Astrocyte of the cerebellum (primary cell): Measurements from ENCODE around the gene BBIP1.

Experiments used
- DNase-seq: peaks from one replicate; pipeline ENCODE4 v3.0.0-alpha.2; 2011; ENCODE audit warnings: low read depth
- H3K4me3 ChIP-seq: 2 replicates; pipeline ENCODE4 v1.5.1; 2011; ENCODE audit warnings: mild to moderate bottlenecking, low read depth, low read length, moderate library complexity
- in situ Hi-C: cut with HindIII; loops from 2 replicates; pipeline ENCODE4 v1.10.0; 2017; ENCODE audit warnings: low sequenced_read_pairs
- TF ChIP-seq, protein P1 (sequence below): IDR thresholded peaks from 2 replicates; pipeline ENCODE4 v1.5.1; 2012; ENCODE audit warnings: low read length, low read depth, moderate library complexity, mild to moderate bottlenecking; ENCODE audit errors: missing control alignments

The BBIP1 gene, protein sequence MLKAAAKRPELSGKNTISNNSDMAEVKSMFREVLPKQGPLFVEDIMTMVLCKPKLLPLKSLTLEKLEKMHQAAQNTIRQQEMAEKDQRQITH

DNA sequence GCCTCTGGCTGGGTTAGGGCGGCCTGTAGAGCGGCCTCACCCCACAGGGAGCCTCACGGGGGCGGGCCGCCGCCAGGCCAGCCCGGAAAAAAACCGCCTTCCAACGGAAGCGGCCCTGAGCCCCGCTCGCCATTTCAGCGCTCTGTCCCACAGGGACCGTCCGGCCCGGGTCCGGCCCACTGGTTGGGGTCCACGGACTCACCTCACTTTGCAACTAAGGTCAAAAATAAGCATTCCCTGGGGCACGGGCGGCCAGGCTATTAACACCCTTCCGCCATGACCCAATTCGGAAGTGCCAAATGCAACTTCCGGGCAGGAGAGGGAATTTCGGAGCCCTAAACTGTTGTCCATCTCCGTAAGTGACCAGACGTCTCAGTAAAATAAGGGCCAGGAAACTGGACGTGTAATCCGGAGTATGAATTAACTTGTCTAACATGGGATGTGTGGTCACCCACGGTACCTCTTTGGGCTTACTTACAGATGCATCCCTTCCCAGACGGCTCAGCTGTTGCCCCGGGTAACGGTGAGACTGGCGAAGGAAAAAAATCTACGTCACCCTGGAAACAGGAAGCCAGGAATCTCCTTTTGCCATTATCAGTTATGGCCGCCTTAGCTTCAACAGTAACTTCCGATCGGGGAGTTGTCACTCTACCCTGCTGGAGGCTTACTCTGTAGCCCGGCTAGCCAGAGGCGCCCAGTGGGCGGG, at the start of gene BBIP1:
TSS of gene BBIP1 (minus strand) at position 538 of the 706 bp plus-strand sequence. CDS start 1,023 bp downstream, outside the sequence.
- peak within 1 kb of the TSS; percentile 69 for H3K4me3 ChIP-seq
- TF ChIP-seq, protein P1, sequence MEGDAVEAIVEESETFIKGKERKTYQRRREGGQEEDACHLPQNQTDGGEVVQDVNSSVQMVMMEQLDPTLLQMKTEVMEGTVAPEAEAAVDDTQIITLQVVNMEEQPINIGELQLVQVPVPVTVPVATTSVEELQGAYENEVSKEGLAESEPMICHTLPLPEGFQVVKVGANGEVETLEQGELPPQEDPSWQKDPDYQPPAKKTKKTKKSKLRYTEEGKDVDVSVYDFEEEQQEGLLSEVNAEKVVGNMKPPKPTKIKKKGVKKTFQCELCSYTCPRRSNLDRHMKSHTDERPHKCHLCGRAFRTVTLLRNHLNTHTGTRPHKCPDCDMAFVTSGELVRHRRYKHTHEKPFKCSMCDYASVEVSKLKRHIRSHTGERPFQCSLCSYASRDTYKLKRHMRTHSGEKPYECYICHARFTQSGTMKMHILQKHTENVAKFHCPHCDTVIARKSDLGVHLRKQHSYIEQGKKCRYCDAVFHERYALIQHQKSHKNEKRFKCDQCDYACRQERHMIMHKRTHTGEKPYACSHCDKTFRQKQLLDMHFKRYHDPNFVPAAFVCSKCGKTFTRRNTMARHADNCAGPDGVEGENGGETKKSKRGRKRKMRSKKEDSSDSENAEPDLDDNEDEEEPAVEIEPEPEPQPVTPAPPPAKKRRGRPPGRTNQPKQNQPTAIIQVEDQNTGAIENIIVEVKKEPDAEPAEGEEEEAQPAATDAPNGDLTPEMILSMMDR = no peak
- peak; percentile 100 for DNase-seq
- in situ Hi-C loops = no loop called here

DNA sequence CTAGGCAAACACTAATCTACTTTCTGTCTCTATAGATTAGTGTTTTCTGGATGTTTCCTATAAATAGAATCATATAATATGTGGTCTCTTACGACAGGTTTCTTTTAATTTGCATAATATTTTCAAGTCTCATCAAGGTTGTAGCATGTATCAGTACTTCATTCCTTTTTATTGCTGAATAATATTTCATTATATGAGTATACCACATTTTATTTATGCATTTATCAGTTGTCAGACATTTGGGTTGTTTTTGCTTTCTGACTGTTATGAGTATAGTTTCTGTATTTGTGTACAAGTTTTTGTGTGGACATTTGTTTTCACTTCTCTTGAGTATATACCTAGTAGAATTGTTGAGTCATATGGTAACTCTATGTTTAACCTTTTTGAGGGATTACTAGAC, 48.7 kb upstream of the BBIP1 start:
- in situ Hi-C loops = no loop called here
- no peak for DNase-seq
- TF ChIP-seq, protein P1 = no peak
- H3K4me3 ChIP-seq = no peak overlapping the region

DNA sequence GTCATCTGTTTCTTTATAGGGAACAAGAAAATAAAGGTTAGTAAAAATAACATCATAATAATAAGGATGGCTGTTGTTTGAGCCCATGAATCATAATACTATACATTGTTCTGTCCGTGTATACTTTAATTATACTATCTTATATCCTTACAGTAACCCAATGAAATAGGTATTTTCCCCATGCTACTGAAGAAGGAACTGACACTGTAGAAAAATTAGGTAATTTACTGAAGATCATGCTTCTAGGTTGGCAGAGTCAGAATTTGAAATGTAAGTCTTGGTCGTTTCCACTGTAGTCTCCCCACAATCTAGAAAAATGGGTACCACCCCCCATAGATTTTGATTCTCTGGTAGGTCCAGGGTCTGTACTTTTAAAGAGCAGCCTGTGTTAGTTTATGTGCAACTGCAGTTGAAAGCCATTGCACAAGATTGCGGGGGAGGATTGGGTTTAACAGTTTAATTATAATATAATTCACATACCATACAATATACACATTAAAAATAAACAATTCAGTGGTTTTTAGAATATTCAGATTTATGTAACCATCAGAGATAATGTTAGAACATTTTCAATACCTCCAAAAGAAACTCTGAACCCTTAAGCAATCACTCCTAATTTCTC, 48.1 kb upstream of the BBIP1 start:
- DNase-seq = no peak
- in situ Hi-C loops = no loop called here
- TF ChIP-seq, protein P1 = no peak
- no peak overlapping the region for H3K4me3 ChIP-seq

DNA sequence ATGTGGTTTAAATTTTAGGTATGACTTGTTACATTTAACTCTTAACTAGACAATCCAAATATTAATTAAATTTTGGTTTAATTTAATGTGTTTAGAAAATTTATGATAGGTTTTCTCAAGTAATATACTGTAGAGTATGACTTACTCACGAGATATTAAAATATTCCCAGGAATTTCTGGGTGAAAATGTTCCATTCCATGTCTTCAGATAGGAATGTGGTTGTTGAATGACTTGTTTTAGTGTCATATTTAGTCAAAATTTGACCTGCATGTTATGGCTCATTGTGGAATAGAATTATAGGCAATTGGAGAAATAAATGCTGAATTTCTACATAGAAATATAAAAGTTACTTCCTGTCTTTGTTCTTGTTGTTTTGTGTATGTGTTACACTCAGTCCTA, 47.2 kb upstream of the BBIP1 start:
- TF ChIP-seq, protein P1 = no peak

DNA sequence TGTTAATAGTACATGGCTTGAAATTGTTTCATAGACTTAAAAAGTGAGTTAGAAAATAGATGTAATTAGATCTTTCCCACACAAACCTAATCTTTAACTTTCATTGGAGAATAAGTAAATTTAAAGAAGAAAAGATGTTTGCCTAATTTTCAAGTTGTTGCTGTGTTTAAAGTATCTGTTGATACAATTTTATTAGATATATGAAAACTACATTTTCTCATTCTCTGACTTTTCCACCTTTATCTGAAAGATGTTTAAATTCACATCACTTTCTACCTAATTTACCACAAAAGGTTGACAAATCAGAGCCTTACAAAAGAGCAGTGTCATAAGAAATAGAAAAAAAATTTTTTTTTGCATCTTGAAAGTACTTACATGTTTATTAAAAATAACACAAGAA, 46.2 kb upstream of the BBIP1 start:
- DNase-seq = no peak
- TF ChIP-seq, protein P1 = no peak
- in situ Hi-C loops = no loop called here
- no peak overlapping the region for H3K4me3 ChIP-seq

More for the DNA sequence above, 47.2 kb upstream of the BBIP1 start:
- in situ Hi-C loops = no loop called here
- no peak overlapping the region for H3K4me3 ChIP-seq
- DNase-seq = no peak

DNA sequence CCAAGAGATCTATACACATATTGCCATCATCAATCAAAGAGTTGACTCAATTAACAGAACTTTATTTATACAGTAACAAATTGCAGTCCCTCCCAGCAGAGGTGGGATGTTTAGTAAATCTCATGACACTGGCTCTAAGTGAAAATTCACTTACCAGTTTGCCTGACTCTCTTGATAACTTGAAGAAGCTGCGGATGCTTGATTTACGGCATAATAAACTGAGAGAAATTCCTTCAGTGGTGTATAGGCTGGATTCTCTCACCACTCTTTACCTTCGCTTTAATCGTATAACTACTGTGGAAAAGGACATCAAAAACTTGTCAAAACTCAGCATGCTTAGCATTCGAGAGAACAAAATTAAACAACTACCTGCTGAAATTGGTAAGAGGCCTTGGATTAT, 45.7 kb upstream of the BBIP1 start:
- in situ Hi-C loops = no loop called here
- no peak for DNase-seq
- TF ChIP-seq, protein P1 = no peak
- no peak overlapping the region for H3K4me3 ChIP-seq
